HepG2 (cell line): ENCODE measurements around the gene C14orf119. TPM values are rescaled to one million over a fixed set of nuclear protein-coding genes. Genes with fewer than 3 reads are reported as not detected.

Source experiments
- CAMTA2 ChIP-seq: sonication (generic); formaldehyde crosslinking; IDR thresholded peaks from 2 replicates; pipeline ENCODE4 v1.4.0; 2020; ENCODE audit warnings: mild to moderate bottlenecking, missing genetic modification reagents, borderline replicate concordance
- CEBPG ChIP-seq: IDR thresholded peaks from 2 replicates; pipeline ENCODE4 v1.6.1; 2016
- DR1 ChIP-seq: sonication (generic); formaldehyde crosslinking; IDR thresholded peaks from 2 replicates; pipeline ENCODE4 v1.8.0; 2021; ENCODE audit warnings: mild to moderate bottlenecking, missing genetic modification reagents, inconsistent platforms
- HHEX ChIP-seq: IDR thresholded peaks from 2 replicates; pipeline ENCODE4 v1.6.1; 2016; ENCODE audit warnings: control low read depth
- IRF1 ChIP-seq: sonication (generic); formaldehyde crosslinking; IDR thresholded peaks from 2 replicates; pipeline ENCODE4 v1.4.0; 2020; ENCODE audit warnings: low read depth, mild to moderate bottlenecking, missing genetic modification reagents
- KDM5B ChIP-seq: sonication (generic); formaldehyde crosslinking; IDR thresholded peaks from 2 replicates; pipeline ENCODE4 v1.4.0; 2020; ENCODE audit warnings: missing genetic modification reagents, mild to moderate bottlenecking, borderline replicate concordance
- MEIS1 ChIP-seq: sonication (generic); formaldehyde crosslinking; IDR thresholded peaks from 2 replicates; pipeline ENCODE4 v1.9.0; 2021; ENCODE audit warnings: mild to moderate bottlenecking, missing genetic modification reagents, moderate library complexity, borderline replicate concordance
- NFKB2 ChIP-seq: sonication (generic); formaldehyde crosslinking; IDR thresholded peaks from 2 replicates; pipeline ENCODE4 v1.4.0; 2020; ENCODE audit warnings: missing genetic modification reagents, borderline replicate concordance
- RXRA ChIP-seq: sonication (generic); formaldehyde crosslinking; IDR thresholded peaks from 2 replicates; pipeline ENCODE4 v1.5.1; 2020; ENCODE audit warnings: missing genetic modification reagents
- ZFY ChIP-seq: sonication (generic); formaldehyde crosslinking; IDR thresholded peaks from 2 replicates; pipeline ENCODE4 v1.4.0; 2020; ENCODE audit warnings: missing genetic modification reagents
- ZNF333 ChIP-seq: sonication (generic); formaldehyde crosslinking; IDR thresholded peaks from 2 replicates; pipeline ENCODE4 v1.4.0; 2020; ENCODE audit warnings: mild to moderate bottlenecking, missing genetic modification reagents, borderline replicate concordance
- ZNF788 ChIP-seq: sonication (generic); formaldehyde crosslinking; IDR thresholded peaks from 2 replicates; pipeline ENCODE4 v1.5.0; 2020; ENCODE audit warnings: mild to moderate bottlenecking, missing genetic modification reagents, borderline replicate concordance
- polyA plus RNA-seq, 8 experiments: library from polyadenylated mRNA; depleted of rRNA in 3 of 8; stranded (reverse) in 7 of 8; unstranded in 1 of 8; fragments of >200 nt; fragmentation: Illumina TruSeq in 4 of 8; extraction: Trizol in 4 of 8; gene quantifications; 2 replicates each; pipeline versions ENCODE4 v1.2.1 to v1.2.3, GENCODE V29; 2011 to 2016; ENCODE audit warnings: low read depth in 4 of 8, missing spikeins in 1 of 8, mixed read lengths in 1 of 8; ENCODE audit not compliant: insufficient read depth in 1 of 8
- total RNA-seq, 5 experiments: library from RNA; depleted of rRNA; stranded (reverse); fragments of >200 nt; fragmentation: Illumina TruSeq; extraction: Trizol; gene quantifications; 2 replicates each; pipeline ENCODE4 v1.2.3, GENCODE V29; 2016; ENCODE audit warnings: low read depth in 1 of 5
- TF ChIP-seq, protein P1 (sequence below): sonication (generic); formaldehyde crosslinking; IDR thresholded peaks from 2 replicates; pipeline ENCODE4 v1.4.0; 2020; ENCODE audit warnings: missing genetic modification reagents, borderline replicate concordance
- TF ChIP-seq, protein P2 (sequence below): sonication (generic); formaldehyde crosslinking; IDR thresholded peaks from 2 replicates; pipeline ENCODE4 v1.5.0; 2020; ENCODE audit warnings: missing genetic modification reagents, mild to moderate bottlenecking, borderline replicate concordance
- TF ChIP-seq, protein P3 (sequence below): sonication (generic); formaldehyde crosslinking; IDR thresholded peaks from 2 replicates; pipeline ENCODE4 v1.4.0; 2020; ENCODE audit warnings: missing genetic modification reagents

Gene C14orf119
- total and polyA plus RNA-seq, 2 of the 13 experiments (the other 11 are each of a cell fraction or from before 2014, with no cell fraction given) = 117 to 206 TPM

- TF ChIP-seq CAMTA2 (CRISPR knock-in tag) = peak; percentile 33; the same call in 1 of the 2 replicates
- no peak for TF ChIP-seq DR1 (CRISPR knock-in tag)
- peak; percentile 34; the same call in 1 of the 2 replicates for TF ChIP-seq NFKB2 (CRISPR knock-in tag)
- TF ChIP-seq, protein P1, sequence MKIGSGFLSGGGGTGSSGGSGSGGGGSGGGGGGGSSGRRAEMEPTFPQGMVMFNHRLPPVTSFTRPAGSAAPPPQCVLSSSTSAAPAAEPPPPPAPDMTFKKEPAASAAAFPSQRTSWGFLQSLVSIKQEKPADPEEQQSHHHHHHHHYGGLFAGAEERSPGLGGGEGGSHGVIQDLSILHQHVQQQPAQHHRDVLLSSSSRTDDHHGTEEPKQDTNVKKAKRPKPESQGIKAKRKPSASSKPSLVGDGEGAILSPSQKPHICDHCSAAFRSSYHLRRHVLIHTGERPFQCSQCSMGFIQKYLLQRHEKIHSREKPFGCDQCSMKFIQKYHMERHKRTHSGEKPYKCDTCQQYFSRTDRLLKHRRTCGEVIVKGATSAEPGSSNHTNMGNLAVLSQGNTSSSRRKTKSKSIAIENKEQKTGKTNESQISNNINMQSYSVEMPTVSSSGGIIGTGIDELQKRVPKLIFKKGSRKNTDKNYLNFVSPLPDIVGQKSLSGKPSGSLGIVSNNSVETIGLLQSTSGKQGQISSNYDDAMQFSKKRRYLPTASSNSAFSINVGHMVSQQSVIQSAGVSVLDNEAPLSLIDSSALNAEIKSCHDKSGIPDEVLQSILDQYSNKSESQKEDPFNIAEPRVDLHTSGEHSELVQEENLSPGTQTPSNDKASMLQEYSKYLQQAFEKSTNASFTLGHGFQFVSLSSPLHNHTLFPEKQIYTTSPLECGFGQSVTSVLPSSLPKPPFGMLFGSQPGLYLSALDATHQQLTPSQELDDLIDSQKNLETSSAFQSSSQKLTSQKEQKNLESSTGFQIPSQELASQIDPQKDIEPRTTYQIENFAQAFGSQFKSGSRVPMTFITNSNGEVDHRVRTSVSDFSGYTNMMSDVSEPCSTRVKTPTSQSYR (CRISPR knock-in tag) = peak; percentile 38; the same call in 1 of the 2 replicates
- TF ChIP-seq IRF1 (CRISPR knock-in tag) = no peak
- peak; percentile 47; the same call in 1 of the 2 replicates for TF ChIP-seq RXRA (CRISPR knock-in tag)
- TF ChIP-seq, protein P2, sequence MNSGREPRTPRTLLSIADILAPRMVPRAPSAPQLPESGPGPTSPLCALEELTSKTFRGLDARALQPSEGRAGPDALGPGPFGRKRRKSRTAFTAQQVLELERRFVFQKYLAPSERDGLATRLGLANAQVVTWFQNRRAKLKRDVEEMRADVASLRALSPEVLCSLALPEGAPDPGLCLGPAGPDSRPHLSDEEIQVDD (CRISPR knock-in tag) = no peak
- peak; percentile 37; the same call in 1 of the 2 replicates for TF ChIP-seq CEBPG
- no peak for TF ChIP-seq ZFY (CRISPR knock-in tag)
- no peak for TF ChIP-seq MEIS1
- 0 out of 2 replicates have a peak, but pooled peaks have one; percentile 9 for TF ChIP-seq ZNF788 (CRISPR knock-in tag)
- no peak for TF ChIP-seq HHEX (CRISPR knock-in tag)
- TF ChIP-seq KDM5B (CRISPR knock-in tag) = peak; percentile 45; the same call in 1 of the 2 replicates
- 0 out of 2 replicates have a peak, but pooled peaks have one; percentile 51 for TF ChIP-seq ZNF333 (CRISPR knock-in tag)
- TF ChIP-seq, protein P3, sequence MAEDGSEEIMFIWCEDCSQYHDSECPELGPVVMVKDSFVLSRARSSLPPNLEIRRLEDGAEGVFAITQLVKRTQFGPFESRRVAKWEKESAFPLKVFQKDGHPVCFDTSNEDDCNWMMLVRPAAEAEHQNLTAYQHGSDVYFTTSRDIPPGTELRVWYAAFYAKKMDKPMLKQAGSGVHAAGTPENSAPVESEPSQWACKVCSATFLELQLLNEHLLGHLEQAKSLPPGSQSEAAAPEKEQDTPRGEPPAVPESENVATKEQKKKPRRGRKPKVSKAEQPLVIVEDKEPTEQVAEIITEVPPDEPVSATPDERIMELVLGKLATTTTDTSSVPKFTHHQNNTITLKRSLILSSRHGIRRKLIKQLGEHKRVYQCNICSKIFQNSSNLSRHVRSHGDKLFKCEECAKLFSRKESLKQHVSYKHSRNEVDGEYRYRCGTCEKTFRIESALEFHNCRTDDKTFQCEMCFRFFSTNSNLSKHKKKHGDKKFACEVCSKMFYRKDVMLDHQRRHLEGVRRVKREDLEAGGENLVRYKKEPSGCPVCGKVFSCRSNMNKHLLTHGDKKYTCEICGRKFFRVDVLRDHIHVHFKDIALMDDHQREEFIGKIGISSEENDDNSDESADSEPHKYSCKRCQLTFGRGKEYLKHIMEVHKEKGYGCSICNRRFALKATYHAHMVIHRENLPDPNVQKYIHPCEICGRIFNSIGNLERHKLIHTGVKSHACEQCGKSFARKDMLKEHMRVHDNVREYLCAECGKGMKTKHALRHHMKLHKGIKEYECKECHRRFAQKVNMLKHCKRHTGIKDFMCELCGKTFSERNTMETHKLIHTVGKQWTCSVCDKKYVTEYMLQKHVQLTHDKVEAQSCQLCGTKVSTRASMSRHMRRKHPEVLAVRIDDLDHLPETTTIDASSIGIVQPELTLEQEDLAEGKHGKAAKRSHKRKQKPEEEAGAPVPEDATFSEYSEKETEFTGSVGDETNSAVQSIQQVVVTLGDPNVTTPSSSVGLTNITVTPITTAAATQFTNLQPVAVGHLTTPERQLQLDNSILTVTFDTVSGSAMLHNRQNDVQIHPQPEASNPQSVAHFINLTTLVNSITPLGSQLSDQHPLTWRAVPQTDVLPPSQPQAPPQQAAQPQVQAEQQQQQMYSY (CRISPR knock-in tag) = no peak
Observed at GRCh38 chr14:23113431-23114119, 18.3 kb downstream of the C14orf119 start (continued).
